HFFc6 (cell line): ENCODE data around the gene SIRT6. TPM values are rescaled to one million over a fixed set of nuclear protein-coding genes. Genes with fewer than 3 reads are reported as not detected.
A peak's percentile ranks its signal among the peaks of the same experiment; 100 is the strongest.
"Not testable (repeated sequence)": the region's sequence is repeated elsewhere in the genome, so short reads cannot be mapped to it uniquely, and the experiment has no call there.

Experiments
- DNase-seq: peaks from one replicate; pipeline ENCODE4 v3.0.0-alpha.2; 2018
- H3K27ac Mint-ChIP-seq: 2 replicates; pipeline ENCODE4 v1.8.0; 2020; ENCODE audit warnings: mild to moderate bottlenecking, mixed read lengths
- H3K27me3 Mint-ChIP-seq: 2 replicates; pipeline ENCODE4 v1.8.0; 2021; ENCODE audit warnings: mild to moderate bottlenecking, moderate library complexity, mixed read lengths; ENCODE audit not compliant: insufficient read depth
- H3K36me3 Mint-ChIP-seq: 2 replicates; pipeline ENCODE4 v1.8.0; 2021; ENCODE audit warnings: low read depth, mixed read lengths
- H3K4me1 Mint-ChIP-seq: 2 replicates; pipeline ENCODE4 v1.8.0; 2020; ENCODE audit warnings: low read depth, mixed read lengths
- H3K4me3 Mint-ChIP-seq: 2 replicates; pipeline ENCODE4 v1.8.0; 2020; ENCODE audit warnings: mild to moderate bottlenecking, moderate library complexity, mixed read lengths
- H3K9me3 Mint-ChIP-seq: 2 replicates; pipeline ENCODE4 v1.8.0; 2020; ENCODE audit warnings: mild to moderate bottlenecking, mixed read lengths
- CTCF ChIP-seq: fragments of 200-600 bp; sonication (generic); IDR thresholded peaks from 2 replicates; pipeline ENCODE4 v1.5.0; 2021; ENCODE audit warnings: antibody characterized with exemption, mild to moderate bottlenecking
- long read RNA-seq: library from polyadenylated mRNA; unstranded; transcript quantifications from one replicate; pipeline ENCODE4 v2.0.0, GENCODE V29; 2019
- total RNA-seq, 6 experiments: library from RNA; stranded (reverse); fragmentation: NEBNext Ultra II Directional; extraction: Animal tissue kit (Norgen Biotek cat#: 25700); gene quantifications; 2 replicates in 1 of 6; 3 replicates in 5 of 6; pipeline ENCODE4 v1.2.3, GENCODE V29; 2021

Gene SIRT6
- total RNA-seq = 10 to 100 TPM; 23.4 to 27.5 (median 25.2) TPM
- long read RNA-seq, transcript SIRT6-202 (8 exons, 1,641 nt) = major isoform, 10 of 17 reads
- long read RNA-seq, partial matches to known transcripts = 0 of 17 reads
- long read RNA-seq, other reads (novel, unspliced or antisense) = 5 of 17 reads

GRCh38 chr19:4182084-4182810 is at the start of gene SIRT6, which contains the start of gene ANKRD24:
TSS of gene SIRT6 (minus strand) at chr19:4182563. CDS start at chr19:4182539, 24 bp downstream.
TSS of gene ANKRD24 (plus strand) at chr19:4182689. CDS start at chr19:4186426, 3,737 bp downstream.
- H3K36me3 Mint-ChIP-seq = peaks cover 6% of the 10 kb centered on the region; the same call in 1 of the 2 replicates
- H3K27ac Mint-ChIP-seq = peak within 1 kb of the TSS; percentile 94
- no peaks in the 10 kb centered on the region for H3K9me3 Mint-ChIP-seq
- H3K27me3 Mint-ChIP-seq = peaks cover 6% of the 10 kb centered on the region
- peak within 1 kb of the TSS; percentile 98 for H3K4me3 Mint-ChIP-seq
- peaks cover 14% of the 10 kb centered on the region for H3K4me1 Mint-ChIP-seq
- no peak for TF ChIP-seq CTCF
- peak; percentile 93 for DNase-seq

GRCh38 chr19:4232139-4232538 is 49.8 kb upstream of the SIRT6 start:
- H3K4me3 Mint-ChIP-seq, DNase-seq, H3K4me1 Mint-ChIP-seq, H3K36me3 Mint-ChIP-seq, H3K9me3 Mint-ChIP-seq, H3K27ac Mint-ChIP-seq: not testable (repeated sequence)
- H3K27me3 Mint-ChIP-seq = peaks cover 13% of the 10 kb centered on the region

GRCh38 chr19:4231521-4231920 is 49.2 kb upstream of the SIRT6 start:
- H3K4me1 Mint-ChIP-seq, DNase-seq, H3K36me3 Mint-ChIP-seq, H3K9me3 Mint-ChIP-seq, H3K4me3 Mint-ChIP-seq, H3K27ac Mint-ChIP-seq, H3K27me3 Mint-ChIP-seq: not testable (repeated sequence)

- not testable (repeated sequence) for H3K4me1 Mint-ChIP-seq
Observed at GRCh38 chr19:4230237-4230636, 47.9 kb upstream of the SIRT6 start.

GRCh38 chr19:4229179-4229931 is 47.0 kb upstream of the SIRT6 start, which contains the start of gene EBI3:
TSS of gene EBI3 (plus strand) at chr19:4229523. CDS start at chr19:4229551, 28 bp downstream.
- Mint-ChIP-seq H3K4me3 (no peak within 1 kb of the TSS), H3K36me3 (no peaks in the 10 kb centered on the region), H3K27ac (peak within 1 kb of the TSS; percentile 47; the same call in 1 of the 2 replicates), H3K4me1 (no peaks in the 10 kb centered on the region), H3K27me3 (peaks cover 6% of the 10 kb centered on the region; the same call in 1 of the 2 replicates), H3K9me3 (no peaks in the 10 kb centered on the region)
- no peak for TF ChIP-seq CTCF
- no peak for DNase-seq

More at GRCh38 chr19:4230237-4230636, 47.9 kb upstream of the SIRT6 start:
- H3K27me3 Mint-ChIP-seq = peaks cover 13% of the 10 kb centered on the region
- not testable (repeated sequence) for H3K9me3 Mint-ChIP-seq, H3K36me3 Mint-ChIP-seq, H3K4me3 Mint-ChIP-seq, H3K27ac Mint-ChIP-seq, DNase-seq

- no peak for DNase-seq
- Mint-ChIP-seq H3K4me3 (no peak overlapping the region), H3K27me3 (peaks cover 5% of the 10 kb centered on the region; the same call in 1 of the 2 replicates), H3K36me3 (no peaks in the 10 kb centered on the region), H3K27ac (no peak overlapping the region), H3K4me1 (no peaks in the 10 kb centered on the region), H3K9me3 (no peaks in the 10 kb centered on the region)
- TF ChIP-seq CTCF = no peak
Observed at GRCh38 chr19:4228765-4229178, 46.4 kb upstream of the SIRT6 start.
